HG03103 (cell line): ENCODE data around the gene TRMU.
"Not testable (repeated sequence)": the region's sequence is repeated elsewhere in the genome, so short reads cannot be mapped to it uniquely, and the experiment has no call there.

ENCODE experiments used
- ATAC-seq: cut with Tn5 transposase; IDR thresholded peaks from one replicate; pipeline ENCODE4 v1.9.1; 2021; ENCODE audit warnings: low read depth; ENCODE audit not compliant: unreplicated experiment

Gene TRMU

GRCh38 chr22:46297151-46297812, 38.2 kb upstream of the TRMU start:
- no peak for ATAC-seq

- no peak for ATAC-seq
These were observed 36.4 kb upstream of the TRMU start for GRCh38 chr22:46299101-46299500.

GRCh38 chr22:46300491-46300890, 35.0 kb upstream of the TRMU start:
- no peak for ATAC-seq

- no peak for ATAC-seq
These were observed 32.1 kb upstream of the TRMU start for GRCh38 chr22:46303347-46303965.

GRCh38 chr22:46308283-46308988, 27.1 kb upstream of the TRMU start:
- no peak for ATAC-seq

GRCh38 chr22:46309526-46310085, 25.9 kb upstream of the TRMU start:
- ATAC-seq = no peak

- ATAC-seq = no peak
These were observed 23.5 kb upstream of the TRMU start for GRCh38 chr22:46312056-46312455.

- ATAC-seq = not testable (repeated sequence)
These were observed 22.7 kb upstream of the TRMU start for GRCh38 chr22:46312848-46313247.

GRCh38 chr22:46315976-46316375, 19.5 kb upstream of the TRMU start:
- no peak for ATAC-seq

GRCh38 chr22:46317646-46318045, 17.9 kb upstream of the TRMU start:
- ATAC-seq = no peak

GRCh38 chr22:46318576-46318975, 16.9 kb upstream of the TRMU start:
- no peak for ATAC-seq

GRCh38 chr22:46319319-46319718, 16.2 kb upstream of the TRMU start:
- ATAC-seq = no peak

- ATAC-seq = no peak
These were observed 15.3 kb upstream of the TRMU start for GRCh38 chr22:46320166-46320710.

- ATAC-seq = no peak
These were observed 14.7 kb upstream of the TRMU start for GRCh38 chr22:46320716-46321386.

GRCh38 chr22:46322711-46323110, 12.8 kb upstream of the TRMU start:
- ATAC-seq = no peak

GRCh38 chr22:46323162-46323561, 12.4 kb upstream of the TRMU start:
- ATAC-seq = no peak

- ATAC-seq = no peak
These were observed 9.3 kb upstream of the TRMU start for GRCh38 chr22:46326066-46326680.

- ATAC-seq = no peak
These were observed 7.6 kb upstream of the TRMU start for GRCh38 chr22:46327691-46328465.

GRCh38 chr22:46328797-46329196, 6.7 kb upstream of the TRMU start:
- ATAC-seq = no peak

GRCh38 chr22:46329616-46330015, 5.9 kb upstream of the TRMU start:
- ATAC-seq = no peak
